Psoas muscle (tissue), 8 donors: ENCODE data around the gene RASGRP4. TPM values are rescaled to one million over a fixed set of nuclear protein-coding genes. Genes with fewer than 3 reads are reported as not detected.

Source experiments
- ATAC-seq, 4 donors: fragments of 200-7000 bp; cut with Tn5 transposase; one replicate each; pipeline ENCODE4 v1.9.1; 2020; ENCODE audit warnings: moderate library complexity in 3 of 4, mild to moderate bottlenecking in 2 of 4
- DNase-seq, 2 donors: peaks; one replicate each; pipeline ENCODE4 v3.0.0-alpha.2; 2020
- H3K27ac ChIP-seq: fragments of 200-600 bp; one replicate; pipeline ENCODE4 v1.8.0; 2022
- H3K27me3 ChIP-seq, 3 donors: fragments of 200-600 bp in 1 of 3; one replicate each; pipeline versions ENCODE4 v1.6.1 to v1.8.0; 2013 to 2022; ENCODE audit warnings: low read length in 2 of 3, mild to moderate bottlenecking in 2 of 3, moderate library complexity in 1 of 3; ENCODE audit not compliant: insufficient read depth in 3 of 3
- H3K36me3 ChIP-seq, 2 donors: fragments of 200-600 bp in 1 of 2; one replicate each; pipeline versions ENCODE4 v1.6.1 to v1.8.0; 2013 to 2022; ENCODE audit warnings: low read depth in 1 of 2, mild to moderate bottlenecking in 1 of 2, moderate library complexity in 1 of 2; ENCODE audit not compliant: insufficient read depth in 1 of 2
- H3K4me1 ChIP-seq: fragments of 200-600 bp; one replicate; pipeline ENCODE4 v1.8.0; 2022
- H3K4me3 ChIP-seq: fragments of 200-600 bp; one replicate; pipeline ENCODE4 v1.8.0; 2022; ENCODE audit warnings: mild to moderate bottlenecking
- H3K9me3 ChIP-seq: fragments of 200-600 bp; one replicate; pipeline ENCODE4 v1.8.0; 2022
- WGBS, 3 donors: extraction: QIAGEN DNeasy Blood & Tissue Kit; methylation state at CpG; one replicate each; pipeline versions ENCODE4 v1.1.6 to v1.1.7; 2013; 5-methylcytosine and 5-hydroxymethylcytosine counted together
- intact Hi-C, 2 donors: fragments of 100-400 bp; cut with DNase I; formaldehyde crosslinking; loops; one replicate each; pipeline versions ENCODE4 v1.11.0 to v1.14.2; 2022
- polyA plus RNA-seq, 3 donors: library from polyadenylated mRNA; stranded (reverse); fragments of 200-250 nt; gene quantifications; one replicate each; pipeline ENCODE4 v1.2.3, GENCODE V29; 2013
- total RNA-seq, 4 donors: library from RNA; stranded (reverse); fragmentation: NEBNext Ultra II Directional in 2 of 4; extraction: Animal tissue kit (Norgen Biotek cat#: 25700) in 2 of 4; gene quantifications; one replicate each; pipeline versions ENCODE4 v1.2.1 to v1.2.4, GENCODE V29; 2021 to 2023
- TF ChIP-seq, protein P1 (sequence below): fragments of 200-600 bp; IDR thresholded peaks from one replicate; pipeline ENCODE4 v1.8.0; 2022; ENCODE audit warnings: antibody characterized with exemption
- donor health status: healthy with polysubstance abuse.
- donor health status: DM: no; HTN: no; CAD: no; lungs with moderate emphysema.
- donor health status: Bipolar disorder and iron deficiency.
- donor health status: healthy.
- donor health status: DM: yes; HTN: yes; CAD: no.
- donor health status: DM: no; HTN: no; CAD: no.
- donor health status: DM: no; HTN: no; CAD: no.
- donor health status: DM: yes; HTN: yes; CAD: no.

Gene RASGRP4
- total and polyA plus RNA-seq, 7 donors, result 0.17 to 2.0 (median 0.44) TPM

DNA sequence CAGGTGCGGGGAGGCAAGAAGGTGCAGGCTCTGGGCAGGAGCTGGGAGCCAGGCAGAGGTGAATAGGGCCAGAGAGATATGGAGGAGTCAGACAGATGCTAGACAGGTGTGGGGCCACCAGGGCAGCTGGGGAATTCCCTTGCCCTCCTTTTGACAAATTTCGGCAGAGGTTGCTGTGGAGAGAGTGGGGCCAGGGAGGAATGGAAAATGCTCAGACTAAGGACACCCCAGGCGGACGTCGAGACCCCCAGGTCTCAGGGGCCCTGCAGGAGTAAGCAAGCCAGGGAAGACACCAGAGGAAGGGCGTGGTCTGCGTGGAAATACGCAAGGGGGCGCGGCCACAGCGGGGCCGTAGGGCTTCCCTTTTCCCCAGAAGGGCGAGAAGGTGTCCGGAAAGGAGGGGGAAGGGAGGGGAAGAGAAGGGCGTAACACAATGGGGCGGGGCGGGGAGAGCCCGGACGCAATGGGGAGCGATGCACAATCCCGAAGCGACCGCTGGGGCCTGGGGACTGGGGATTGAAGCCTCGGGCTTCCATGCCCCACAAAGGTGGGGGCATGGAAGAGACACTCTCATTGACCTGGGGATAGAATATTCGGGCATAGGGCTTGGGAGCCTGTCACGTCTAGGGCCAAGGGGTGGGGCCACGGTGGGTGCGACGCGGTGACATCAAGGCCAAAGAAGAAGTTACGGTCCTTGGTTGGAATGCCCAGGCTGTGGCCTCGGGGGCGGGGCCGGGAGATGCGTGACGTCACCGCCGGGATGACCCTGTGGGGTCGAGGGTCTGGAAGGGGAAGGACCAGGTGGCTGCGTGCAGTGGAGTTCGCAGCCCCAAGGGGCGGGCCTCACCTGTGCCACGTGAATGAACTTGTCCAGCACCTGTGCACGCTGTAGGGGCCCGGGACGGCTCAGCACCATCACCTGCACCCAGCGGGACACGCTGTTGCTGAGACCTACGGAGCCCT lies 8.2 kb downstream of the RASGRP4 start:
- no peaks in the 10 kb centered on the region for H3K9me3 ChIP-seq
- H3K4me1 ChIP-seq, result peaks cover 4% of the 10 kb centered on the region
- ATAC-seq, result peak; percentile 48 to 79 (median 69)
- intact Hi-C loops, result no loop called here
- H3K27ac ChIP-seq, result no peak overlapping the region
- WGBS, 3 donors, result 21 to 23% (median 23%) methylated on average over 47 to 48 of the region's 49 CpGs
- H3K4me3 ChIP-seq, result peak overlapping the region; percentile 56
- H3K36me3 ChIP-seq, result no peaks in the 10 kb centered on the region
- no peaks in the 10 kb centered on the region for H3K27me3 ChIP-seq
- TF ChIP-seq, protein P1, sequence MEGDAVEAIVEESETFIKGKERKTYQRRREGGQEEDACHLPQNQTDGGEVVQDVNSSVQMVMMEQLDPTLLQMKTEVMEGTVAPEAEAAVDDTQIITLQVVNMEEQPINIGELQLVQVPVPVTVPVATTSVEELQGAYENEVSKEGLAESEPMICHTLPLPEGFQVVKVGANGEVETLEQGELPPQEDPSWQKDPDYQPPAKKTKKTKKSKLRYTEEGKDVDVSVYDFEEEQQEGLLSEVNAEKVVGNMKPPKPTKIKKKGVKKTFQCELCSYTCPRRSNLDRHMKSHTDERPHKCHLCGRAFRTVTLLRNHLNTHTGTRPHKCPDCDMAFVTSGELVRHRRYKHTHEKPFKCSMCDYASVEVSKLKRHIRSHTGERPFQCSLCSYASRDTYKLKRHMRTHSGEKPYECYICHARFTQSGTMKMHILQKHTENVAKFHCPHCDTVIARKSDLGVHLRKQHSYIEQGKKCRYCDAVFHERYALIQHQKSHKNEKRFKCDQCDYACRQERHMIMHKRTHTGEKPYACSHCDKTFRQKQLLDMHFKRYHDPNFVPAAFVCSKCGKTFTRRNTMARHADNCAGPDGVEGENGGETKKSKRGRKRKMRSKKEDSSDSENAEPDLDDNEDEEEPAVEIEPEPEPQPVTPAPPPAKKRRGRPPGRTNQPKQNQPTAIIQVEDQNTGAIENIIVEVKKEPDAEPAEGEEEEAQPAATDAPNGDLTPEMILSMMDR, result no peak
- DNase-seq, result peak; percentile 59 to 80

DNA sequence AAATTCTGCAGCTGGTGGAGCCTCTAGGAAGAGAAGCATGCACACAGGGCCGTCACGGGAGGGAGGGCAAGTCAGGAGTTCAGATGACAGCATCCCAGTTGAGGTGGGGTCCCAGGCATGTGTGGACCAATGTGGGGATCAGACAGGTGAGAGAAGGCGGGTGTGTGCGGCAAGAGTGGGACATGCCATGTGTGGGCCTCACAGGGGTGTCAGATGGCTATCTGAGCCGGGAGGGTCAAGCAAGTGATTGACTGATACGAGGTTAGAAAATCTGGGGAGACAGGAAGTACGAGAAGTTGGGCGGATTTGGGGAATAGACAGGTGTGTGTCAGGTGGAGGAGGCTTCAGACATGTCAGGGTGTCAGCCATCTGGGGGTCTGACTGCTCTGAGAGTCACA lies 8.9 kb downstream of the RASGRP4 start:
- no peak for ATAC-seq
- TF ChIP-seq, protein P1, result no peak
- H3K36me3 ChIP-seq, result no peaks in the 10 kb centered on the region
- no peaks in the 10 kb centered on the region for H3K27me3 ChIP-seq
- no peaks in the 10 kb centered on the region for H3K9me3 ChIP-seq
- intact Hi-C loops, result no loop called here
- no peak overlapping the region for H3K27ac ChIP-seq
- H3K4me3 ChIP-seq, result no peak overlapping the region
- DNase-seq, result no peak
- whole genome bisulfite sequencing, 3 donors, result 87 to 92% (median 87%) methylated on average over 8 of the region's 8 CpGs
- peaks cover 4% of the 10 kb centered on the region for H3K4me1 ChIP-seq

- intact Hi-C loops, result no loop called here
- TF ChIP-seq, protein P1, result no peak
- no peaks in the 10 kb centered on the region for H3K9me3 ChIP-seq
- H3K27me3 ChIP-seq, result no peaks in the 10 kb centered on the region
- no peak overlapping the region for H3K27ac ChIP-seq
- ATAC-seq (no peak), DNase-seq (no peak)
- H3K36me3 ChIP-seq, result no peaks in the 10 kb centered on the region
- 74 to 91% (median 76%) methylated on average over 6 of the region's 6 CpGs for WGBS, 3 donors
- H3K4me1 ChIP-seq, result peaks cover 3% of the 10 kb centered on the region
- H3K4me3 ChIP-seq, result no peak overlapping the region
Measured at GRCh38 chr19:38413416-38413815, 12.6 kb downstream of the RASGRP4 start.

- no peaks in the 10 kb centered on the region for H3K9me3 ChIP-seq
- intact Hi-C loops, result no loop called here
- ATAC-seq (no peak), DNase-seq (no peak)
- TF ChIP-seq, protein P1, result no peak
- H3K27me3 ChIP-seq, result no peaks in the 10 kb centered on the region
- 62 to 63% (median 62%) methylated on average over 10 to 11 of the region's 11 CpGs for WGBS, 3 donors
- no peaks in the 10 kb centered on the region for H3K36me3 ChIP-seq
- H3K27ac ChIP-seq, result no peak overlapping the region
- H3K4me3 ChIP-seq, result no peak overlapping the region
- no peaks in the 10 kb centered on the region for H3K4me1 ChIP-seq
Measured at GRCh38 chr19:38412961-38413360, 13.1 kb downstream of the RASGRP4 start.
